ENCODE measurements around the gene TUBB8B. TPM values are rescaled to one million over a fixed set of nuclear protein-coding genes. Genes with fewer than 3 reads are reported as not detected.
"Not testable (repeated sequence)": the region's sequence is repeated elsewhere in the genome, so short reads cannot be mapped to it uniquely, and the experiment has no call there.

Gene TUBB8B
- polyA plus RNA-seq, 1 experiment: not detected

DNA sequence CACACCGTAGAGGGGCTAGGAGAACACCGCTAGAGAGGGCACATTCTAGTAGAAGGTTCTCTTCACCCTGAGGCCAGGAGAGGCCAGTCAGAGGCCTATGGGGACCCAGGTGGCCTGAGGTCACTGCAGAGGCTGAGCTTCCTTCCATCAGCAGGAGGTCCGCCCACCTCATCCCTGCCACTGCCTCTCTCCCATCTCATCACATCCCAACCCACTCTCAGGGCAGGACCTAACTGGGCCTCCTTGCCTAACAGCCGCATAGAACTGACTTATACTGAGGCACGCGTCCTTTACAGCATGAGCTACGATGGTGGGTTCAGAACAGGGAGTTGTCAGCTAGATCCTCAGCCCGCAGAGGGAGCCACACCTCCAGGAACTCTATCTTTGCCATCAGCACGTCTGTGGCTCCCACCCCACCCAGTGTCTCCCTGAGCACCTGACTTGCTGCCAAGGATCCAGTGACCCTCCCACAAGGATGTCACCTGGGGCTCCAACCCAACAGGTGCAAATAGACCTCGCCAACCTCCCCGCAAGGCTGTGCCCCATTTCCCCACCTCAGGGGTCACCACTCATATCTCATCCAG, 33.3 kb upstream of the TUBB8B start:
- H3K4me3 ChIP-seq (ENCODE audit: low read depth, low read length); H3K27ac ChIP-seq (ENCODE audit: low read depth, low read length); POLR2A ChIA-PET; DNase-seq (ENCODE audit: low read depth, low spot score); H3K27me3 ChIP-seq (ENCODE audit: control insufficient read depth, insufficient read depth, low read length); CTCF ChIA-PET; H3K9me3 ChIP-seq (ENCODE audit: control insufficient read depth, insufficient read depth, low read length): not testable (repeated sequence)

- H3K4me3 ChIP-seq (ENCODE audit: low read depth, low read length); H3K27ac ChIP-seq (ENCODE audit: low read depth, low read length); DNase-seq (ENCODE audit: low read depth, low spot score); POLR2A ChIA-PET; H3K9me3 ChIP-seq (ENCODE audit: control insufficient read depth, insufficient read depth, low read length); CTCF ChIA-PET; H3K27me3 ChIP-seq (ENCODE audit: control insufficient read depth, insufficient read depth, low read length): not testable (repeated sequence)
Observed at GRCh38 chr18:80881-81280, 31.5 kb upstream of the TUBB8B start.

DNA sequence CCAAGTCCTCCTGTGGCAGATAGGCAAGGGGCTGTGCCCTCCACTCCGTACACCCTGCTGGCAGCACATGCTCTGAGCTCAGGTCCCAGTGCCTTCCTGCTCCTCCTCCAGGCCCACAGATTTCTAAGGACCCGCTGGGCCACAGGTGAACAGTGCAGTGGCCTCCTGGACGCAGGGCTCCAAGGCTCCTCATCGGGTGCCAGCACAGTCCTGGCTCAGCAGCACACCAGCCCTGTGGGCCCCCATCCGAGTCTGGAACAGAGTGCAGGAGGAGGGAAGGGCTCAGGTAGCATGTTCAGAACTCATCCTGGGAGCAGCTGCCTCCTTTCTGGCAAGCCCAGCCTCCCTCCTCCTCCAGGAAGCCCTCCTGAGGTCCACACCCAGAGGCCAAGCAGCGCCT, 30.8 kb upstream of the TUBB8B start:
- H3K27ac ChIP-seq (ENCODE audit: low read depth, low read length); H3K9me3 ChIP-seq (ENCODE audit: control insufficient read depth, insufficient read depth, low read length); H3K27me3 ChIP-seq (ENCODE audit: control insufficient read depth, insufficient read depth, low read length); CTCF ChIA-PET; DNase-seq (ENCODE audit: low read depth, low spot score); H3K4me3 ChIP-seq (ENCODE audit: low read depth, low read length); POLR2A ChIA-PET: not testable (repeated sequence)

GRCh38 chr18:75525-76160, 26.2 kb upstream of the TUBB8B start:
- H3K27me3 ChIP-seq (ENCODE audit: control insufficient read depth, insufficient read depth, low read length); POLR2A ChIA-PET; H3K27ac ChIP-seq (ENCODE audit: low read depth, low read length); DNase-seq (ENCODE audit: low read depth, low spot score); CTCF ChIA-PET; H3K4me3 ChIP-seq (ENCODE audit: low read depth, low read length): not testable (repeated sequence)
- peaks cover 12% of the 10 kb centered on the region for H3K9me3 ChIP-seq (ENCODE audit: control insufficient read depth, insufficient read depth, low read length)

- H3K27ac ChIP-seq (ENCODE audit: low read depth, low read length); DNase-seq (ENCODE audit: low read depth, low spot score); H3K27me3 ChIP-seq (ENCODE audit: control insufficient read depth, insufficient read depth, low read length); POLR2A ChIA-PET; CTCF ChIA-PET: not testable (repeated sequence)
- peaks cover 12% of the 10 kb centered on the region for H3K9me3 ChIP-seq (ENCODE audit: control insufficient read depth, insufficient read depth, low read length)
- 0 out of 2 replicates have a peak overlapping the region, but pooled peaks have one; percentile 17 for H3K4me3 ChIP-seq (ENCODE audit: low read depth, low read length)
- peak; percentile 3; the same call in 1 of the 2 replicates for TF ChIP-seq CTCF (IDR thresholded peaks at IDR 0.05; ENCODE audit: low read depth, low read length)
Observed at GRCh38 chr18:73181-73777, 23.9 kb upstream of the TUBB8B start.

DNA sequence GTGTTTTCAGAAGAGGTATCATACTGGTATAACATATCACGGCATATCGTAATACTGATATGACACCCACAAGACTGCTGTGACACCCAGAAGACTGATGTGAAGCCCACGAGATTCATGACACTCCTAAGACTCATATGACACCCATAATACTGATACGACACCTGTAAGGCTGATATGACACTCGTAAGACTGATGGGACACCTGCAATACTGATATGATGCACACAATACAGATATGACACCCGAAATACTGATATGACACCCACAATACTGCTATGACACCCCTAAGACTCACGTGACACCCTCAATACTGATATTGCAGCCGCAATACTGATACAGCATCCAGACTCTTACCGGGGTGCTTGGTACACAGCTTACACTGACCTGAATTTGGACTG, 18.3 kb upstream of the TUBB8B start:
- H3K9me3 ChIP-seq (ENCODE audit: control insufficient read depth, insufficient read depth, low read length); CTCF ChIA-PET; H3K27me3 ChIP-seq (ENCODE audit: control insufficient read depth, insufficient read depth, low read length); H3K4me3 ChIP-seq (ENCODE audit: low read depth, low read length); H3K27ac ChIP-seq (ENCODE audit: low read depth, low read length); POLR2A ChIA-PET; DNase-seq (ENCODE audit: low read depth, low spot score): not testable (repeated sequence)

DNA sequence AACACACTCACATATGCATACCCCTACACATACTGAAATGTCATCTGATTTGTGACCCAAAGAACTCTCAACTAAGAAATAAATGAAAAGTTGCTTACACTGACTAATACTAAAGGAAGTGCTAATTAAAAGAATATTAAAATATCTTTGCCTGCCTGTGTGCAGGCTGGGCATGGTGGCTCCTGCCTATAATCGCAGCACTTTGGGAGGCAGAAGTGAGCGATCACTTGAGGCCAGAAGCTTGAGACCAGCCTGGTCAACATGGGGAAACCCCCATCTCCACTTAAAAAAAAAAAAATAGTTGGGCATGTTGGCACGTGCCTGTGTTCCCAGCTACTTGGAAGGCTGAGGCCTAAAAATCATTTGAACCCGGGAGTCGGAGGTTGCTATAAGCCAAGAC, 14.9 kb upstream of the TUBB8B start:
- CTCF ChIA-PET; DNase-seq (ENCODE audit: low read depth, low spot score); H3K27me3 ChIP-seq (ENCODE audit: control insufficient read depth, insufficient read depth, low read length); H3K9me3 ChIP-seq (ENCODE audit: control insufficient read depth, insufficient read depth, low read length); H3K27ac ChIP-seq (ENCODE audit: low read depth, low read length); H3K4me3 ChIP-seq (ENCODE audit: low read depth, low read length); POLR2A ChIA-PET: not testable (repeated sequence)

GRCh38 chr18:63656-64055, 14.2 kb upstream of the TUBB8B start:
- POLR2A ChIA-PET; CTCF ChIA-PET; H3K4me3 ChIP-seq (ENCODE audit: low read depth, low read length); H3K27ac ChIP-seq (ENCODE audit: low read depth, low read length); H3K27me3 ChIP-seq (ENCODE audit: control insufficient read depth, insufficient read depth, low read length); DNase-seq (ENCODE audit: low read depth, low spot score); H3K9me3 ChIP-seq (ENCODE audit: control insufficient read depth, insufficient read depth, low read length): not testable (repeated sequence)

- POLR2A ChIA-PET; H3K4me3 ChIP-seq (ENCODE audit: low read depth, low read length); H3K27me3 ChIP-seq (ENCODE audit: control insufficient read depth, insufficient read depth, low read length); DNase-seq (ENCODE audit: low read depth, low spot score); H3K9me3 ChIP-seq (ENCODE audit: control insufficient read depth, insufficient read depth, low read length); CTCF ChIA-PET; H3K27ac ChIP-seq (ENCODE audit: low read depth, low read length): not testable (repeated sequence)
Observed at GRCh38 chr18:54388-54787, 5.0 kb upstream of the TUBB8B start.

GRCh38 chr18:48696-49095, 719 bp downstream of the TUBB8B start:
- DNase-seq (ENCODE audit: low read depth, low spot score); POLR2A ChIA-PET; H3K27ac ChIP-seq (ENCODE audit: low read depth, low read length); CTCF ChIA-PET; H3K4me3 ChIP-seq (ENCODE audit: low read depth, low read length); H3K9me3 ChIP-seq (ENCODE audit: control insufficient read depth, insufficient read depth, low read length); H3K27me3 ChIP-seq (ENCODE audit: control insufficient read depth, insufficient read depth, low read length): not testable (repeated sequence)

DNA sequence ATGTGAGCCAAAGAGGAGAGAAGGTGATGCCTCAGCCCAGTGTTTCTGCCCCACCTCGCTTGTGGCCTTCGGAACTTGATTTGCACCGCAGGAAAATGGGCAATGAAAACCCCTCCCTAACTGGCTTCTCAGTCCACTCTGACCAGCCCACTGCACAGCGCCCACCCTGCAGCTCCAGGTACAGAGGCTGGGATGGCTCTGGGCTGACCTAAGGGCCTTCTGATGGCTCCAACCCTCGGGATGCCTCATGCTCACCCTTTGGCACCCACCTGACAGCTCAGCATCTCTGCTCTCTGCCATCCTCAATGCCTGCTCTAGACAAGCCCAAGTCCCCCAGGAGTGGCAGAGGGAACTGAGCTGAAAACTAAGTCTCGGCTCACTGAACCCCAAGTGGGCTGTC, 36.2 kb downstream of the TUBB8B start:
- POLR2A ChIA-PET; H3K27ac ChIP-seq (ENCODE audit: low read depth, low read length); DNase-seq (ENCODE audit: low read depth, low spot score); H3K9me3 ChIP-seq (ENCODE audit: control insufficient read depth, insufficient read depth, low read length); H3K27me3 ChIP-seq (ENCODE audit: control insufficient read depth, insufficient read depth, low read length); H3K4me3 ChIP-seq (ENCODE audit: low read depth, low read length); CTCF ChIA-PET: not testable (repeated sequence)

Data from AG04450 (cell line).